GM19043 (cell line): ENCODE data around the gene RPL26.

Source experiments
- ATAC-seq: cut with Tn5 transposase; IDR thresholded peaks from one replicate; pipeline ENCODE4 v1.9.1; 2021; ENCODE audit warnings: low read depth; ENCODE audit not compliant: unreplicated experiment

Gene RPL26

DNA sequence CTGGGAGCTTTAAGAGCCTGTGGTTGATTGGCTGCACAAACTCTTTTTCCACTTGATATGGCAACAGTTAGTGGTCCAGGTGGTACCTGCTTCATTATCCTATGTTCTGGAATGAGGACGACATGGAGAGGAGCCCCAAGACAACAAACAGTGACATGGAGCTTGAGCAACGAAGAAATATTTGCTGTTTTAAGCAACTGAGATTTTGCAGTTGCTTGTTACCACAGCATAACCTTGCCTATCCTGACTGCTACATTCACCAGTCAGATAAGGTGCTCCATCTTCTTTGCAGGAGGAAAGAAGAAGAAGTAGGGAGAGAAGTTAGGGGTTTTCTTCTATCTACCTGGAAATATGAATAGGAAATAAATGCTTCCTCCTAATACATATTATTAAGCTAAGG, 50.9 kb downstream of the RPL26 start:
- no peak for ATAC-seq
